Measurements from ENCODE around the gene LIMCH1.

- TF ChIP-seq CTCF (IDR thresholded peaks at IDR 0.05) (no peak), POLR2A (IDR thresholded peaks at IDR 0.05) (no peak), EP300 (IDR thresholded peaks at IDR 0.05) (no peak)
These were observed 127.8 kb downstream of the LIMCH1 start for GRCh38 chr4:41665636-41666207.
